ENCODE measurements around the gene POLH. TPM values are rescaled to one million over a fixed set of nuclear protein-coding genes. Genes with fewer than 3 reads are reported as not detected.

POLH gene
- total and polyA plus RNA-seq, 9 of the 15 experiments (the other 6 are each of a cell fraction or from before 2014, with no cell fraction given) = 5.8 to 31.6 (median 20.6) TPM

- peak; percentile 93 for TF ChIP-seq ZBTB2 (IDR thresholded peaks at IDR 0.05)
- peak; percentile 70; the same call in 1 of the 2 replicates for TF ChIP-seq FOXP1 (CRISPR knock-in tag; IDR thresholded peaks at IDR 0.05)
- TF ChIP-seq TAF9B (IDR thresholded peaks at IDR 0.05; ENCODE audit: partially characterized antibody) = peak; percentile 87
- TF ChIP-seq POLR2G (IDR thresholded peaks at IDR 0.05; ENCODE audit: low read depth, low read length) = peak; percentile 96
- TF ChIP-seq GABPB1 (CRISPR knock-in tag; IDR thresholded peaks at IDR 0.05) = peak; percentile 52; the same call in 1 of the 2 replicates
- TF ChIP-seq PHF20 (IDR thresholded peaks at IDR 0.05; ENCODE audit: partially characterized antibody) = peak; percentile 22
- peak; percentile 94 to 98 for TF ChIP-seq MNT (conservative IDR thresholded peaks at IDR 0.05)
- TF ChIP-seq PREB (CRISPR knock-in tag; IDR thresholded peaks at IDR 0.05) = peak; percentile 19; the same call in 1 of the 2 replicates
- 0 out of 2 replicates have a peak, but pooled peaks have one; percentile 8 for TF ChIP-seq ZFP91 (CRISPR knock-in tag; IDR thresholded peaks at IDR 0.05)
- TF ChIP-seq PKNOX1 (IDR thresholded peaks at IDR 0.05) = peak; percentile 64
- peak; percentile 53; the same call in 1 of the 2 replicates for TF ChIP-seq CGGBP1 (CRISPR knock-in tag; IDR thresholded peaks at IDR 0.05)
- TF ChIP-seq ARID4B (CRISPR knock-in tag; IDR thresholded peaks at IDR 0.05) = peak; percentile 97
- peak; percentile 38; the same call in 1 of the 2 replicates for TF ChIP-seq NFIC (IDR thresholded peaks at IDR 0.05)
- peak; percentile 61; the same call in 1 of the 2 replicates for TF ChIP-seq MYNN (IDR thresholded peaks at IDR 0.05)
- no peak for TF ChIP-seq MYNN (CRISPR knock-in tag; IDR thresholded peaks at IDR 0.05)
These were observed at the start of gene POLH, which contains the start of gene XPO5 (continued) for GRCh38 chr6:43575772-43576551.
